Caco-2 (cell line): ENCODE data around the gene ZDHHC4. TPM values are rescaled to one million over a fixed set of nuclear protein-coding genes. Genes with fewer than 3 reads are reported as not detected.

ENCODE experiments used
- BruUV-seq: library from RNA; stranded (reverse); fragments of 400-500 nt; replicated peaks from 2 replicates; lab custom pipeline; 2021; lab: Mats Ljungman, UMichigan
- CTCF ChIA-PET: fragments of 300-600 bp; sonication (Branson Sonifier 250); formaldehyde crosslinking; loops from one replicate; lab custom pipeline; 2022; ENCODE audit warnings: antibody characterized with exemption; lab: Charles Lee
- POLR2A ChIA-PET: fragments of 300-600 bp; sonication (Branson Sonifier 250); formaldehyde crosslinking; loops from one replicate; lab custom pipeline; 2022; ENCODE audit warnings: antibody characterized with exemption; lab: Charles Lee
- DNase-seq, 2 experiments: peaks; one replicate each; pipeline versions ENCODE4 v3.0.0 to v3.0.0-alpha.2; 2020 to 2022
- H3K27me3 ChIP-seq: replicated peaks from 2 replicates; pipeline ENCODE4 v1.6.0; 2011; ENCODE audit warnings: low read length; ENCODE audit not compliant: control insufficient read depth, insufficient read depth
- H3K36me3 ChIP-seq: 2 replicates; pipeline ENCODE4 v1.5.1; 2011; ENCODE audit warnings: low read length; ENCODE audit not compliant: control insufficient read depth, insufficient read depth
- H3K4me1 ChIP-seq: fragments of 250-450 bp; sonication (Bioruptor Pico); 2 replicates; pipeline ENCODE4 v1.5.1; 2020; ENCODE audit warnings: mild to moderate bottlenecking
- H3K4me3 ChIP-seq: 2 replicates; pipeline ENCODE4 v1.5.1; 2011; ENCODE audit warnings: low read depth, mild to moderate bottlenecking, control low read depth, low read length
- H3K9me3 ChIP-seq: fragments of 250-450 bp; sonication (Bioruptor Pico); 2 replicates; pipeline ENCODE4 v1.5.1; 2020; ENCODE audit warnings: mild to moderate bottlenecking, moderate library complexity
- H3K27ac Mint-ChIP-seq: one replicate; pipeline ENCODE4 v1.8.0; 2022; ENCODE audit warnings: mixed read lengths; ENCODE audit not compliant: unreplicated experiment
- H3K27me3 Mint-ChIP-seq: one replicate; pipeline ENCODE4 v1.8.0; 2022; ENCODE audit warnings: mixed read lengths; ENCODE audit not compliant: insufficient read depth, unreplicated experiment
- H3K36me3 Mint-ChIP-seq: one replicate; pipeline ENCODE4 v1.8.0; 2022; ENCODE audit warnings: mild to moderate bottlenecking, mixed read lengths; ENCODE audit not compliant: insufficient read depth, unreplicated experiment
- H3K4me1 Mint-ChIP-seq: one replicate; pipeline ENCODE4 v1.8.0; 2022; ENCODE audit warnings: low read depth, mixed read lengths; ENCODE audit not compliant: unreplicated experiment
- H3K4me3 Mint-ChIP-seq: one replicate; pipeline ENCODE4 v1.8.0; 2022; ENCODE audit warnings: mild to moderate bottlenecking, moderate library complexity, mixed read lengths; ENCODE audit not compliant: unreplicated experiment
- H3K9me3 Mint-ChIP-seq: one replicate; pipeline ENCODE4 v1.8.0; 2022; ENCODE audit warnings: mixed read lengths; ENCODE audit not compliant: unreplicated experiment
- intact Hi-C: fragments of 100-400 bp; cut with micrococcal nuclease; formaldehyde crosslinking; loops from one replicate; pipeline ENCODE4 v1.10.0; 2022; ENCODE audit not compliant: unreplicated experiment
- total RNA-seq: library from RNA; stranded (reverse); gene quantifications from 2 replicates; pipeline ENCODE4 v1.2.3, GENCODE V29; 2022
- TF ChIP-seq, protein P1 (sequence below), 2 experiments: fragments of 200-600 bp in 1 of 2; IDR thresholded peaks; 1 replicate in 1 of 2; 2 replicates in 1 of 2; pipeline versions ENCODE4 v1.5.1 to v1.8.0; 2011 to 2022; ENCODE audit warnings: antibody characterized with exemption in 1 of 2, control low read depth in 1 of 2, inconsistent platforms in 1 of 2, low read depth in 1 of 2, low read length in 1 of 2, mild to moderate bottlenecking in 1 of 2, moderate library complexity in 1 of 2; ENCODE audit not compliant: insufficient read depth in 1 of 2, severe bottlenecking in 1 of 2, unreplicated experiment in 1 of 2

ZDHHC4 gene
- total RNA-seq, 1 experiment from 2014 or later, result 78.9 TPM

DNA sequence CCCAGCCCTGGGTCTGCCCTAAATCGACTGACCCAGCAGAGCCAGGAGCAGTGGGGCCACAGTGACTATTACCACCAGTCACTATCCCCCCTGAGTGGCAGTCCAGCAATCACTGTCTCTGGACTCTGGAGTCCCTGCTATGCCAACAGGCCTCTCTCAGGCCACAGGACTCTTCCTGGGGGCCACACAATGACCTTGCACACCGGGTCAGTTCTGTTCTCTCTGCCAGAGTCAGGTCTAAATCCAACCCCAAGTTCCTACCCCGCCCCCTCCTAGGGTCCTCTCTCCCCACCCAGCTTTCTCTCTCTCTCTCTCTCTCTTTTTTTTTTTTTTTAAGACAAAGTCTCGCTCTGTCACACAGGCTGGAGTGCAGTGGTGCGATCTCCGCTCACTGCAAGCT is 47.6 kb upstream of the ZDHHC4 start:
- BruUV-seq, result no TSS peak
- no peak for DNase-seq
- Histone ChIP-seq H3K4me3 (no peak overlapping the region), H3K4me1 (no peaks in the 10 kb centered on the region), H3K9me3 (no peaks in the 10 kb centered on the region), H3K27me3 (peaks cover 1% of the 10 kb centered on the region), H3K36me3 (no peaks in the 10 kb centered on the region)
- Mint-ChIP-seq H3K27me3 (peaks cover 21% of the 10 kb centered on the region), H3K36me3 (no peaks in the 10 kb centered on the region), H3K9me3 (no peaks in the 10 kb centered on the region), H3K4me3 (no peak overlapping the region), H3K4me1 (no peaks in the 10 kb centered on the region), H3K27ac (no peak overlapping the region)
- TF ChIP-seq, protein P1, sequence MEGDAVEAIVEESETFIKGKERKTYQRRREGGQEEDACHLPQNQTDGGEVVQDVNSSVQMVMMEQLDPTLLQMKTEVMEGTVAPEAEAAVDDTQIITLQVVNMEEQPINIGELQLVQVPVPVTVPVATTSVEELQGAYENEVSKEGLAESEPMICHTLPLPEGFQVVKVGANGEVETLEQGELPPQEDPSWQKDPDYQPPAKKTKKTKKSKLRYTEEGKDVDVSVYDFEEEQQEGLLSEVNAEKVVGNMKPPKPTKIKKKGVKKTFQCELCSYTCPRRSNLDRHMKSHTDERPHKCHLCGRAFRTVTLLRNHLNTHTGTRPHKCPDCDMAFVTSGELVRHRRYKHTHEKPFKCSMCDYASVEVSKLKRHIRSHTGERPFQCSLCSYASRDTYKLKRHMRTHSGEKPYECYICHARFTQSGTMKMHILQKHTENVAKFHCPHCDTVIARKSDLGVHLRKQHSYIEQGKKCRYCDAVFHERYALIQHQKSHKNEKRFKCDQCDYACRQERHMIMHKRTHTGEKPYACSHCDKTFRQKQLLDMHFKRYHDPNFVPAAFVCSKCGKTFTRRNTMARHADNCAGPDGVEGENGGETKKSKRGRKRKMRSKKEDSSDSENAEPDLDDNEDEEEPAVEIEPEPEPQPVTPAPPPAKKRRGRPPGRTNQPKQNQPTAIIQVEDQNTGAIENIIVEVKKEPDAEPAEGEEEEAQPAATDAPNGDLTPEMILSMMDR (IDR thresholded peaks at IDR 0.05; ENCODE audit: insufficient read depth in 1 of 2, low read depth in 1 of 2, low read length in 1 of 2, severe bottlenecking in 1 of 2, unreplicated experiment in 1 of 2), result no peak
- intact Hi-C loops, result no loop called here
- POLR2A ChIA-PET, result no interaction called here
- CTCF ChIA-PET, result interaction anchor here (0.6 kb wide), 1 partner anchor 103 kb away, joined by 4 read pairs; no protein-coding TSS in a partner anchor

- TF ChIP-seq, protein P1 (IDR thresholded peaks at IDR 0.05; ENCODE audit: insufficient read depth in 1 of 2, low read depth in 1 of 2, low read length in 1 of 2, severe bottlenecking in 1 of 2, unreplicated experiment in 1 of 2), result no peak
- Mint-ChIP-seq H3K27ac (no peak overlapping the region), H3K27me3 (peaks cover 28% of the 10 kb centered on the region), H3K4me1 (no peaks in the 10 kb centered on the region), H3K9me3 (no peaks in the 10 kb centered on the region), H3K36me3 (peaks cover 6% of the 10 kb centered on the region), H3K4me3 (peak overlapping the region; percentile 70)
- DNase-seq, result peak in 1 of 2 experiments; percentile 52
- Histone ChIP-seq H3K27me3 (peaks cover 1% of the 10 kb centered on the region), H3K4me1 (no peaks in the 10 kb centered on the region), H3K36me3 (no peaks in the 10 kb centered on the region), H3K4me3 (peak overlapping the region; percentile 40), H3K9me3 (no peaks in the 10 kb centered on the region)
- intact Hi-C loops, result no loop called here
- no TSS peak for BruUV-seq
- CTCF ChIA-PET, result interaction anchor here (0.5 to 1.0 kb wide), 3 partner anchors 28 to 1115 kb away, joined by 3 to 4 read pairs (median 3); no protein-coding TSS in a partner anchor
- POLR2A ChIA-PET, result no interaction called here
Measured at GRCh38 chr7:6530626-6531491, 46.4 kb upstream of the ZDHHC4 start.

DNA sequence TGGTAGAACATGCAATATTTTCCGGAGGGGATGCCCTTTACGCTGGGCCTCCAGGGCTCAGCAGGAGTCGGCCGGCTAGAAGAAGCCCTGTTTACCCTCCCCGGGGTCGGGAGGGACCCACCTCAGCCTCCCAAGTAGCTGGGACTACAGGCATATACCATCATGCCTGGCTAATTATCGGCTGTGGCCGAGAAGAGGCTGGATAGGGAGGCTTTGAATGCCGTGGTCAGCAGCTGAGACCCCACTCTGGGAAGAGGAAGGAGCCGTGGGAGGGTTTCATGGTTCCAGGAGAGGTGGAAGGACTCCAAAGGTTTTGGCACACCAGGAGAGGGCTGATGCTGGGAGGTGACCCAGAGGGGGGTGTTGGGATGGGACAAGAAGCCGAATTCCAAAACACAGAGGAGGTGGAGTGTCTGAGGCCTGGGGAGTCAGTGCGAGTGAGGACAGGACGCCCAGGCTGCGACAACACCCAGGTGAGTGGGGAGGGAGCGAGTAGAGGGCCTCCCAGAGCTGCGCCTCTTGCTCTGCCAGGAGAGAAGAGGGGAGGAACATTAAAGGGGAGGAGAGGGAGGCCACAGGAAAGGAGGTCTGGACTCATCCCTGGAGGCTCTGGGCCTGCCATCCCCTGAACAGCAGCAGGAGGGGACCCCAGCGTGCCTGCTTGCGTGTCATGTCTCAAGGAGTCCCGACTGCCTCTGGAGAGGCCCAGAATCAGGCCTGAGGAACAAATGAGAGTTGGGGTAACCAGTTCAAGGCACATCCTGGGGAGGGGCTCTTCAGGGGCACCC is 45.6 kb upstream of the ZDHHC4 start:
- POLR2A ChIA-PET, result no interaction called here
- H3K4me3 Mint-ChIP-seq, result peak overlapping the region; percentile 70
- TF ChIP-seq, protein P1 (IDR thresholded peaks at IDR 0.05; ENCODE audit: insufficient read depth in 1 of 2, low read depth in 1 of 2, low read length in 1 of 2, severe bottlenecking in 1 of 2, unreplicated experiment in 1 of 2), result no peak
- no peak overlapping the region for H3K27ac Mint-ChIP-seq
- no peaks in the 10 kb centered on the region for H3K9me3 ChIP-seq
- peaks cover 29% of the 10 kb centered on the region for H3K27me3 Mint-ChIP-seq
- no peaks in the 10 kb centered on the region for H3K4me1 ChIP-seq
- H3K9me3 Mint-ChIP-seq, result no peaks in the 10 kb centered on the region
- CTCF ChIA-PET, result interaction anchor here (0.5 to 1.0 kb wide), 3 partner anchors 27 to 1116 kb away, joined by 3 to 4 read pairs (median 3); no protein-coding TSS in a partner anchor
- intact Hi-C loops, result no loop called here
- peaks cover 1% of the 10 kb centered on the region for H3K27me3 ChIP-seq
- no TSS peak for BruUV-seq
- no peaks in the 10 kb centered on the region for H3K4me1 Mint-ChIP-seq
- peaks cover 6% of the 10 kb centered on the region for H3K36me3 Mint-ChIP-seq
- H3K4me3 ChIP-seq, result no peak overlapping the region; the same call in 1 of the 2 replicates
- H3K36me3 ChIP-seq, result no peaks in the 10 kb centered on the region
- DNase-seq, result no peak
